KOPT-K1 (cell line): Measurements from ENCODE around the gene ATP6V1A.
"Not testable (repeated sequence)": the region's sequence is repeated elsewhere in the genome, so short reads cannot be mapped to it uniquely, and the experiment has no call there.

ENCODE experiments used
- H3K27ac ChIP-seq: fragments of 200-600 bp; sonication (generic); 2 replicates; pipeline ENCODE4 v1.5.1; 2016; ENCODE audit warnings: antibody characterized with exemption, mild to moderate bottlenecking, low read depth, low read length; ENCODE audit not compliant: poor library complexity, severe bottlenecking
- H3K36me3 ChIP-seq: fragments of 200-600 bp; sonication (generic); 2 replicates; pipeline ENCODE4 v1.5.1; 2017; ENCODE audit warnings: antibody characterized with exemption, mild to moderate bottlenecking, low read length, moderate library complexity; ENCODE audit not compliant: insufficient read depth
- H3K9me3 ChIP-seq: fragments of 200-600 bp; sonication (generic); 2 replicates; pipeline ENCODE4 v1.5.1; 2017; ENCODE audit warnings: antibody characterized with exemption, low read length, mild to moderate bottlenecking; ENCODE audit not compliant: insufficient read depth, poor library complexity, severe bottlenecking

ATP6V1A gene

DNA sequence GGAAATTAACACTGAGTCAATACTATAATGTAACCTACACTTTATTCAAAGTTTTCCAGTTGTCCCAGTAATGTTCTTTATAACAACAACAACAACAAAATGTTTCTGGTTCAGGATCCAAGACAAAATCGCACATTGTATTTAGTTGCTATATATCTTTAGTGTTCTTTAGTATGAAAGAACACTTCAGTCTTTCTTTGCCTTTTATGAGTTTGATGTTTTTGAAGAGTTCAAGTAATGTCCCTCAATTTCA, 84.2 kb downstream of the ATP6V1A start:
- Histone ChIP-seq H3K36me3 (no peaks in the 10 kb centered on the region), H3K27ac (no peak overlapping the region), H3K9me3 (no peaks in the 10 kb centered on the region)

DNA sequence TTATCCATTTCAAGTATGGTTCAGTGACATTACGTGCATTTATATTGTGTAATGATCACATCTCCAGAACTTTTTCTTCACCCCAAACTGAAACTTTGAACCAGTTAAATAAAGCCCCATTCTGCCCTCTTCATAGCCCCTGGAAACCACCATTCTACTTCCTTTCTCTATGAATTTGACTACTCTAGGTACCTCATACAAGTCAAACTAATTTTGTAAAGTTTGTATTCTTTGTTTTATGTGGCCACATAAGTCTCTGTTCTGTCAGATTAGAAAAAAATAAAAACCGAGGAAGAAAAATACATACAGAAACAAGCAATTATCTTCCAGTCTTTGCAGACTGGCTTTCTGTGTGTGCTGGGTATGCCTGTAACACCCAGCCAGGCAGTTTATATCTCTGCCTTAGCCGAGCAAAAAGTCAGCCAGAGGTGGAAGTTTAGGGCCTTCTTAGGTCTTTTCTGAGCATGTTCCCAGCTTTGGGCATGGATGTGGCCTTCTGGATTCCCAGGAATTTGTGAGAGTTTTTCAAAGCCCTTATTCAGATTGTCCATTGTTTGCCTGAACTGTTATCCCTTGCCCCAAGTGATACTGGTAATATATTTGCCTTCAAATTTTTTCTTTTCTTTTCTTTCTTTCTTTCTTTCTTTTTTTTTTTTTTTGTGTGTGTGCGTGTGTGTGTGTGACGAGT, 85.8 kb downstream of the ATP6V1A start:
- H3K27ac ChIP-seq = no peak overlapping the region

DNA sequence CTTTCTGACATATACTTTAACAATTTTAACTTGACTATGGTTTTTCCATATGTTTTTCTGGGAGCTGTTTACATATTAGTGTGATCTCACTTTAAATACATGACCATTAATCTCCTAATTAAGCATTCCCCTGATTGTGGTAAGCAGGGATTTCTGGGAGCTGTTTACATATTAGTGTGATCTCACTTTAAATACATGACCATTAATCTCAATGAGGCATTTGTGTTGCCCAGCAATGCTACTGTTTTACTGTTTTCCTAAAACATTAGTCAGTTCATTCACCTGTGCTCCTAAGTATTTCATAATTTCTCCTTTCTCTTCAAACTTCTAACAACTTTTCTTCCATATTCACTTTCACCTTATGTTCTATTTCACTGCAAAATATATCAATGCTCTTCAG, 88.1 kb downstream of the ATP6V1A start:
- Histone ChIP-seq H3K9me3 (no peaks in the 10 kb centered on the region), H3K27ac (no peak overlapping the region), H3K36me3 (no peaks in the 10 kb centered on the region)

More for the DNA sequence above, 85.8 kb downstream of the ATP6V1A start:
- no peaks in the 10 kb centered on the region for H3K36me3 ChIP-seq
- H3K9me3 ChIP-seq = no peaks in the 10 kb centered on the region

DNA sequence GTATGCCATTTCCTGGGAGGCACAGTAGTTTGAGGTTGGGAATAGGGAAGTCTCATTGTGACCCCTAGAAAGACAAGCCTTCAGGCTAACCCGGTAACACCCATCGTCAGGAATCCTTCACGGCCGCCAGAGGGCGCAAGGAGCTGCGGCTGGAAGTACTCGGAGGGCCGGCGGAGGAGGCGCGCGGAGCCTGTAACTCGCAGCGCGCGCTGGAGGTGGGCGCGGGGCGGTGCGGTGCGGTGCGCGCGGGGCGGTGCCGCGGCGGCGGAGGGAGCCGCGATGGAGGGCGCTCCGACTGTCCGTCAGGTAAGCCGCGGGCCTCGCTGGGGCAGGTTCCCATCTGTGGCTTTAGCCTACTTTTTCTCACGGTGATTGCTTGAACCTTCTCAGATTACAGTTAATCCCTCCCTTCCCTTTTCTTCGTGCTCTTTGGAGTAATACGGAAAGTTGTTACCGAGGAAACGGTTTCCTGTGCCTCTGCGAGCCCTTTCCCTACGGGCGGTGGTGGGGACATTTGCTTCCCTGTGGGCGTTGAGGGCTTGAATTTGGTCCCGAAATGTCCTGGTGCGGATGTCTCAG, 91.9 kb downstream of the ATP6V1A start, which contains the start of gene GRAMD1C:
GRAMD1C (plus strand) TSS at position 158 of the 579 bp plus-strand sequence; CDS start at position 280, 122 bp downstream.
- Histone ChIP-seq H3K27ac (peak within 1 kb of the TSS; percentile 31), H3K36me3 (no peaks in the 10 kb centered on the region), H3K9me3 (no peaks in the 10 kb centered on the region)

DNA sequence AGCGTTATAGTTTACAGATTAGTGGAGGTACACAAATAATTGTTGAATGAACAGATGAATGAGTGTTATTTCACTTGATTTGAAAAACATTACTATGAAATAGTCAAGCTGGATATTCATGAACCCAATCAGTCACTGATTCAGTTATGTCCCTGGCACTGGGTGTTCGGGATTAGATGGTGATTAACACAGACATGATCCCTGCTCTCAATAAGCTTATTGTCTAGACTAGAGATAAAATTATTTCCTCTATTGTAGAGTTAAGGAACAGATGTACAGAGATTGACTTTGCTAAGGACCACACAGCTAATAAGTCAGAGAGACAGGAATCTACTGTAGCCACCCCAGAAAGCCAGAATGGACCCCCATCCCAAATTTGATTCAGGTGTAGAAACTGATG, 92.7 kb downstream of the ATP6V1A start:
- H3K36me3 ChIP-seq = no peaks in the 10 kb centered on the region

DNA sequence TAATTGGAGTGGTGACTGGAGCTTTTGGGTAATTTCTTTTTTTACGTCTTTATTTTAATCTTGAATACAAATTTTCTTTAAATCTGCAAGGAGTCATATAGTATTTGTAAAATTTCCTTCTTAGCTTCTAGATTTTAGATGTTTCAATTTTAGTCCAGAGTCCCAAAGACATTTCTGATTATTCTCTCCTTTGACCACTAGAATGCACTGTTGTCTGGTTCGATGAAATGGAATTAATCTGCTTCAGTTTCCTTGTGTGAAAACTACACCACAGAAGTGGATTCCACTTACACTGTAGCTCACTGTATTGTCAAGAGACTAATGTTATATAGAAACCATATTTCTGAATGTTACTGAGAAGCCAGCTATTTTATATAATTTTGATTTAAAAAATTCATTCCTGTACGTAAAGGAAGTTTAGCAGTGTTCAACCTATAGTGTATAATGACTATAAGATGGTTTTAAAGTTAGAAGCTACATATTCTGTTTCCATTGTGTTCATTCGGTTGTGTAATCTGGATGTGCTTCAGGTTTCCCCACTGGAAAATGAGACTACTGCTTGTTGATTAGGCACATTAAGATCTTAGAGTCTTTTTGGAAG, 97.9 kb downstream of the ATP6V1A start:
- Histone ChIP-seq H3K9me3 (no peaks in the 10 kb centered on the region), H3K36me3 (no peaks in the 10 kb centered on the region), H3K27ac (no peak overlapping the region)

More for the DNA sequence above, 92.7 kb downstream of the ATP6V1A start:
- H3K9me3 ChIP-seq = no peaks in the 10 kb centered on the region
- H3K27ac ChIP-seq = no peak overlapping the region

DNA sequence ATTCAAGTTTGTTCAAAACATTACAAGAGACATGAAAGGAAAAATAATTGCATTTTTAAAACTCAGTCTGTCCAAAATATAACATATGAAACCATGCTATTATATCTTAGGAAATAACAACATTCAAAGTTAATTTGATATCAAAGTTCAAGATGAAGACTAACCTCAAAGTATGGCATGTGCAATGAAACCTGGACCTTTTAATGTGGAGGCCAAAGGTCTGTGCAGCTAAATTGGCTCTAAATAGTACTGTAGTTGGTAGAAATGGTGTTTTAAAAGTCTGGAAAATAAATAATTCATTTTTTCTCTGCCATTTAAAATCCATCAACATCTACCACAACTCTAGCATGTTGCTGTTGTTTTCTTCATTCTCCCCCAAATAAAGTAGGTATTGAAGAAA, 100.4 kb downstream of the ATP6V1A start:
- H3K27ac ChIP-seq = no peak overlapping the region
- no peaks in the 10 kb centered on the region for H3K36me3 ChIP-seq
- no peaks in the 10 kb centered on the region for H3K9me3 ChIP-seq

DNA sequence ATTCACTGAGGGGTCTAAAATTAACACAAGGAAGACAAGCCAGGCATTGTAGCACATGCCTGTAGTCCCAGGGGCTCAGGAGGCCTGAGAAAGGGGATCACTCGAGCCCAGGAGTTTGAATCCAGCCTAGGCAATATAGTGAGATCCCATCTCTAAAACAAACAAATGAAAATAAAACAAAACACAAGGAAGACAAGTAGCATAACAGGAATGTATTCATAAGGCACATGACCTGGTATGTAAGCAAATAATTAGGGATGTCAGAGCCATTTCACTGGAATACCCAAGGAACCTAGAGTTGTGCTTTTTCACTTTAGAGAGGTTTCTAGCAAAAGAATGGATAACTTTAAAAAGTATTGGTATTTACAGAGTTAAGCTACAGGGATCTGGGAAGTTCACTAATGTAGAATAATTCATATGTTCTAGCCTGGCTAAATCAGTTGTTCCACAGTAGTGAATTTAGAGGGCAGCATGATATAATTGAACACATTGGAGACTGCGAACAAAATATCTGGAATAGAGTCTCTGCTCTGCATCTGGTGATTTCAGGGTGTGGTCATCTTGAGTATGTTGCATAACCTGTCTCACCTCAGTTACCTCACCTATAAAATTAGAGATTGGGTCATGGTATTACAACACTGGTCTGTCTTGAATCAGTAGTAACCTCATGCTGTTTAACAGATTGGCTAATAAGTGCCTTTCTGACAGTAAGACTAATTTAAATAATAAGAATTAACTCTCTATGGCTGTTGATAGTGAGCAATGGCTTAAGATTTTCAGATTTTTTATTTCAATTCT, 101.0 kb downstream of the ATP6V1A start:
- Histone ChIP-seq H3K9me3 (no peaks in the 10 kb centered on the region), H3K36me3 (no peaks in the 10 kb centered on the region), H3K27ac (no peak overlapping the region)

DNA sequence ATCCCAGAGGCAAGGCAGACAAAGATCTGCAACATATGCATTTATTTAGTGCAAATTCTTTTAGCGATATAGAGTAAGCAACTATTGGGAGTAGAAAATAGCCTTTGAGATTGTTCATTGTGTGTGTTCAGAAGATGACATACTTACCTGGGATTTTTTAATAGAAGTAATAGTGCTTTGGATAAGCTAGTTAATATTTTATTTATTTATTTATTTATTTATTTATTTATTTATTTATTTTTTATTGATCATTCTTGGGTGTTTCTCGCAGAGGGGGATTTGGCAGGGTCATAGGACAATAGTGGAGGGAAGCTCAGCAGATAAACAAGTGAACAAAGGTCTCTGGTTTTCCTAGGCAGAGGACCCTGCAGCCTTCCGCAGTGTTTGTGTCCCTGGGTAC, 102.2 kb downstream of the ATP6V1A start:
- not testable (repeated sequence) for H3K9me3 ChIP-seq, H3K36me3 ChIP-seq, H3K27ac ChIP-seq

DNA sequence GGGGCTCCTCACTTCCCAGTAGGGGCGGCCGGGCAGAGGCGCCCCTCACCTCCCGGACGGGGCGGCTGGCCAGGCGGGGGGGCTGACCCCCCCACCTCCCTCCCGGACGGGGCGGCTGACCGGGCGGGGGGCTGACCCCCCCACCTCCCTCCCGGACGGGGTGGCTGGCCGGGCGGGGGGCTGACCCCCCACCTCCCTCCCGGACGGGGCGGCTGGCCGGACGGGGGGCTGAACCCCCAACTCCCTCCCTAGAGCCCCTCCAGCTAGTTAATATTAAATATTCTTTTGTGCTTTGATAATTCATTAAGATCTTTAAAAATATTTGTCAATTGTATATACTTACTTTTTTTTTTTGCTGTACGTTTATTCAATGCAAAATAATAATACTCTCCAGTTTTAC, 103.0 kb downstream of the ATP6V1A start:
- H3K27ac ChIP-seq, H3K9me3 ChIP-seq, H3K36me3 ChIP-seq: not testable (repeated sequence)

DNA sequence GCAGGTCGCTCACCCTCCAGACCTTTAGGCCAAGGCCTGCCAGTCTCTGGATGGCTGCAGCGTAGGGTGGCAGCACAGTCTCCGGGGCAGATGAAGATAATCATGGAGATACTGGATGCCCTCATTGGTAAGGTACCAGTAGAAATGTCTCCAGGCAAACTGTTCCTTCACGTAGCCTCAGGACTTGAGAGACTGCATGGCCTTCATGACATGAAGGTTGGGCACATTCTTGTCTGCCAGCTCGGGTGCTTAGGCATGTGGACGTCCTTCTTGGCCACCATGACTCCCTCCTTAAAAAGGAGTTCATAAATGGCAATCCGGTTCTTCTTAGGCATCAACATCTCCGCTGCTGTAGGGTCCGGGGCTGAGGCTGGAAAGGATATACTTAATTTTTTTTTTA, 103.6 kb downstream of the ATP6V1A start:
- not testable (repeated sequence) for H3K36me3 ChIP-seq, H3K9me3 ChIP-seq, H3K27ac ChIP-seq

DNA sequence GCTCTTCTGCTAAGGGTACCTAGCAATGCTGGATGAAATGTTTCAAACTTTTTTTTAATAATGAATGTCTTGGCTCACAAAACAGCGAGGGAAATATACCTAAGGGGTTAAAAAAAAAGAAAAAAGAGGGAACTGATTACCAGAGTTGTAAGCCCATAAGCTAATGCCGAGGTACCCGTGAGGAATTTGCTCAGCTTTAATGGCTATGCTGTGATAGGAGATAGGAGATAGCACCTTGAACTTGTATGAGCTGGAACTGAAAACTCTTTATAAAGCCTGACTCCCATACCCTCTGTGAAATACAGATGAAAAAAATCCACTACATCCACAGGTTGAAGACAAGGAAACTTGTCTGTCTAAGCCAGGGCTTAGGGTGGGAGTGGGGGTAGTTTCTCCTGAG, 105.7 kb downstream of the ATP6V1A start:
- no peak overlapping the region for H3K27ac ChIP-seq
- H3K36me3 ChIP-seq = no peaks in the 10 kb centered on the region
- no peaks in the 10 kb centered on the region for H3K9me3 ChIP-seq
